ENCODE measurements around the gene MAFB.
A peak's percentile ranks its signal among the peaks of the same experiment; 100 is the strongest.

MAFB gene

GRCh38 chr20:40702504-40702903, 13.5 kb upstream of the MAFB start:
- no peak for DNase-seq

- DNase-seq = no peak
Observed at GRCh38 chr20:40698744-40699143, 9.7 kb upstream of the MAFB start.

- DNase-seq = no peak
Observed at GRCh38 chr20:40698281-40698680, 9.2 kb upstream of the MAFB start.

- DNase-seq = no peak
Observed at GRCh38 chr20:40697541-40697940, 8.5 kb upstream of the MAFB start.

GRCh38 chr20:40695214-40695613, 6.2 kb upstream of the MAFB start:
- DNase-seq = no peak

GRCh38 chr20:40694246-40694645, 5.2 kb upstream of the MAFB start:
- DNase-seq = no peak

GRCh38 chr20:40692240-40693011, 3.4 kb upstream of the MAFB start:
- no peak for DNase-seq

- no peak for DNase-seq
Observed at GRCh38 chr20:40691566-40692239, 2.7 kb upstream of the MAFB start.

GRCh38 chr20:40690836-40691565, 2.0 kb upstream of the MAFB start:
- DNase-seq = no peak

- peak; percentile 25 for DNase-seq
Observed at GRCh38 chr20:40689943-40690835, 1.2 kb upstream of the MAFB start.

- no peak for DNase-seq
Observed at GRCh38 chr20:40688129-40689099, 622 bp downstream of the MAFB start.

- no peak for DNase-seq
Observed at GRCh38 chr20:40687384-40688128, 1.5 kb downstream of the MAFB start.

- DNase-seq = no peak
Observed at GRCh38 chr20:40686893-40687292, 2.1 kb downstream of the MAFB start.

GRCh38 chr20:40686434-40686882, 2.6 kb downstream of the MAFB start:
- no peak for DNase-seq

GRCh38 chr20:40685349-40685748, 3.7 kb downstream of the MAFB start:
- no peak for DNase-seq

GRCh38 chr20:40683894-40684268, 5.2 kb downstream of the MAFB start:
- DNase-seq = no peak

- no peak for DNase-seq
Observed at GRCh38 chr20:40683221-40683893, 5.7 kb downstream of the MAFB start.

- DNase-seq = no peak
Observed at GRCh38 chr20:40682104-40682981, 6.7 kb downstream of the MAFB start.

GRCh38 chr20:40681684-40682083, 7.4 kb downstream of the MAFB start:
- no peak for DNase-seq
